Urinary bladder (tissue), 4 donors: ENCODE data around the gene ARHGAP8. TPM values are rescaled to one million over a fixed set of nuclear protein-coding genes. Genes with fewer than 3 reads are reported as not detected.

Experiments
- DNase-seq: peaks from one replicate; pipeline ENCODE4 v3.0.0-alpha.2; 2015; ENCODE audit errors: extremely low spot score
- H3K27ac ChIP-seq: one replicate; pipeline ENCODE4 v1.5.1; 2013; ENCODE audit warnings: low read depth, mild to moderate bottlenecking, moderate library complexity
- H3K36me3 ChIP-seq: one replicate; pipeline ENCODE4 v1.6.1; 2013; ENCODE audit warnings: mild to moderate bottlenecking, moderate library complexity; ENCODE audit not compliant: insufficient read depth
- H3K4me1 ChIP-seq: one replicate; pipeline ENCODE4 v1.6.1; 2013; ENCODE audit warnings: mild to moderate bottlenecking, moderate library complexity; ENCODE audit not compliant: insufficient read depth
- H3K4me3 ChIP-seq: one replicate; pipeline ENCODE4 v1.5.1; 2013; ENCODE audit warnings: low read depth, low read length
- WGBS: extraction: QIAGEN DNeasy Blood & Tissue Kit; methylation state at CpG from one replicate; pipeline ENCODE4 v1.1.7; 2013; 5-methylcytosine and 5-hydroxymethylcytosine counted together
- polyA plus RNA-seq: library from polyadenylated mRNA; stranded (reverse); fragments of 200-250 nt; gene quantifications from one replicate; pipeline ENCODE4 v1.2.3, GENCODE V29; 2013
- total RNA-seq: library from RNA; depleted of rRNA; stranded (reverse); fragments of >200 nt; gene quantifications from one replicate; pipeline ENCODE4 v1.2.3, GENCODE V29; 2014
- donor health status: healthy with polysubstance abuse.
- donor health status: healthy.

ARHGAP8 gene
- total and polyA plus RNA-seq, 2 donors: 1.6 to 2.4 TPM

GRCh38 chr22:44714703-44715350 lies 37.5 kb upstream of the ARHGAP8 start:
- Histone ChIP-seq H3K36me3 (no peaks in the 10 kb centered on the region), H3K4me3 (no peak overlapping the region), H3K27ac (no peak overlapping the region), H3K4me1 (no peaks in the 10 kb centered on the region)
- whole genome bisulfite sequencing: 71% methylated on average over 18 of the region's 18 CpGs
- DNase-seq: no peak

GRCh38 chr22:44718418-44718817 lies 34.0 kb upstream of the ARHGAP8 start:
- DNase-seq: no peak
- no peaks in the 10 kb centered on the region for H3K36me3 ChIP-seq
- 97% methylated on average over 3 of the region's 3 CpGs for WGBS
- no peak overlapping the region for H3K4me3 ChIP-seq
- H3K27ac ChIP-seq: no peak overlapping the region
- H3K4me1 ChIP-seq: no peaks in the 10 kb centered on the region

- no peaks in the 10 kb centered on the region for H3K4me1 ChIP-seq
- H3K36me3 ChIP-seq: no peaks in the 10 kb centered on the region
- no peak overlapping the region for H3K4me3 ChIP-seq
- H3K27ac ChIP-seq: no peak overlapping the region
- 73% methylated on average over 13 of the region's 13 CpGs for WGBS
- no peak for DNase-seq
Measured at GRCh38 chr22:44719586-44720368, 32.6 kb upstream of the ARHGAP8 start.

GRCh38 chr22:44721213-44721612 lies 31.2 kb upstream of the ARHGAP8 start:
- H3K36me3 ChIP-seq: no peaks in the 10 kb centered on the region
- no peak overlapping the region for H3K4me3 ChIP-seq
- no peak for DNase-seq
- 90% methylated on average over 7 of the region's 7 CpGs for WGBS
- no peak overlapping the region for H3K27ac ChIP-seq
- H3K4me1 ChIP-seq: no peaks in the 10 kb centered on the region

- 86% methylated on average over 2 of the region's 2 CpGs for WGBS
- H3K36me3 ChIP-seq: no peaks in the 10 kb centered on the region
Measured at GRCh38 chr22:44722611-44723010, 29.8 kb upstream of the ARHGAP8 start.

GRCh38 chr22:44723801-44724200 lies 28.6 kb upstream of the ARHGAP8 start:
- Histone ChIP-seq H3K4me3 (no peak overlapping the region), H3K4me1 (no peaks in the 10 kb centered on the region), H3K36me3 (no peaks in the 10 kb centered on the region), H3K27ac (no peak overlapping the region)
- 96% methylated on average over 2 of the region's 2 CpGs for WGBS
- DNase-seq: no peak

More at GRCh38 chr22:44722611-44723010, 29.8 kb upstream of the ARHGAP8 start:
- Histone ChIP-seq H3K4me1 (no peaks in the 10 kb centered on the region), H3K4me3 (no peak overlapping the region), H3K27ac (no peak overlapping the region)
- DNase-seq: no peak

GRCh38 chr22:44724416-44724815 lies 28.0 kb upstream of the ARHGAP8 start:
- Histone ChIP-seq H3K4me3 (no peak overlapping the region), H3K27ac (no peak overlapping the region), H3K36me3 (no peaks in the 10 kb centered on the region), H3K4me1 (no peaks in the 10 kb centered on the region)
- 89% methylated on average over 6 of the region's 6 CpGs for WGBS
- no peak for DNase-seq

- 90% methylated on average over 8 of the region's 8 CpGs for WGBS
- H3K36me3 ChIP-seq: no peaks in the 10 kb centered on the region
- H3K4me3 ChIP-seq: no peak overlapping the region
- no peaks in the 10 kb centered on the region for H3K4me1 ChIP-seq
- DNase-seq: no peak
- H3K27ac ChIP-seq: no peak overlapping the region
Measured at GRCh38 chr22:44724859-44725258, 27.5 kb upstream of the ARHGAP8 start.

GRCh38 chr22:44726439-44726838 lies 25.9 kb upstream of the ARHGAP8 start:
- H3K27ac ChIP-seq: no peak overlapping the region
- 94% methylated on average over 11 of the region's 11 CpGs for WGBS
- H3K36me3 ChIP-seq: no peaks in the 10 kb centered on the region
- no peaks in the 10 kb centered on the region for H3K4me1 ChIP-seq
- no peak overlapping the region for H3K4me3 ChIP-seq
- no peak for DNase-seq

GRCh38 chr22:44727148-44727547 lies 25.2 kb upstream of the ARHGAP8 start:
- no peaks in the 10 kb centered on the region for H3K4me1 ChIP-seq
- no peak overlapping the region for H3K4me3 ChIP-seq
- WGBS: 94% methylated on average over 21 of the region's 21 CpGs
- H3K27ac ChIP-seq: no peak overlapping the region
- H3K36me3 ChIP-seq: no peaks in the 10 kb centered on the region
- DNase-seq: no peak

- H3K4me1 ChIP-seq: no peaks in the 10 kb centered on the region
- no peak overlapping the region for H3K27ac ChIP-seq
- no peak for DNase-seq
- no peaks in the 10 kb centered on the region for H3K36me3 ChIP-seq
- no peak overlapping the region for H3K4me3 ChIP-seq
- 84% methylated on average over 13 of the region's 13 CpGs for WGBS
Measured at GRCh38 chr22:44727709-44728108, 24.7 kb upstream of the ARHGAP8 start.

GRCh38 chr22:44728761-44729324 lies 23.5 kb upstream of the ARHGAP8 start:
- no peak for DNase-seq
- H3K4me3 ChIP-seq: no peak overlapping the region
- no peaks in the 10 kb centered on the region for H3K36me3 ChIP-seq
- WGBS: 48% methylated on average over 21 of the region's 21 CpGs
- H3K27ac ChIP-seq: peak overlapping the region; percentile 23
- H3K4me1 ChIP-seq: no peaks in the 10 kb centered on the region

GRCh38 chr22:44729391-44730021 lies 22.9 kb upstream of the ARHGAP8 start:
- Histone ChIP-seq H3K4me3 (no peak overlapping the region), H3K36me3 (no peaks in the 10 kb centered on the region), H3K4me1 (no peaks in the 10 kb centered on the region), H3K27ac (peak overlapping the region; percentile 23)
- no peak for DNase-seq
- 23% methylated on average over 39 of the region's 39 CpGs for WGBS

GRCh38 chr22:44730022-44730393 lies 22.4 kb upstream of the ARHGAP8 start:
- H3K4me1 ChIP-seq: no peaks in the 10 kb centered on the region
- 41% methylated on average over 14 of the region's 14 CpGs for WGBS
- DNase-seq: no peak
- no peaks in the 10 kb centered on the region for H3K36me3 ChIP-seq
- H3K27ac ChIP-seq: no peak overlapping the region
- H3K4me3 ChIP-seq: no peak overlapping the region
